GM12801 (cell line): ENCODE measurements around the gene NMB.

Experiments
- TF ChIP-seq, protein P1 (sequence below): IDR thresholded peaks from one replicate; pipeline ENCODE4 v1.5.1; 2011; ENCODE audit warnings: control low read depth; ENCODE audit not compliant: insufficient read length; ENCODE audit errors: extremely low read depth

The NMB gene

GRCh38 chr15:84689858-84690257, 31.9 kb upstream of the NMB start:
- TF ChIP-seq, protein P1, sequence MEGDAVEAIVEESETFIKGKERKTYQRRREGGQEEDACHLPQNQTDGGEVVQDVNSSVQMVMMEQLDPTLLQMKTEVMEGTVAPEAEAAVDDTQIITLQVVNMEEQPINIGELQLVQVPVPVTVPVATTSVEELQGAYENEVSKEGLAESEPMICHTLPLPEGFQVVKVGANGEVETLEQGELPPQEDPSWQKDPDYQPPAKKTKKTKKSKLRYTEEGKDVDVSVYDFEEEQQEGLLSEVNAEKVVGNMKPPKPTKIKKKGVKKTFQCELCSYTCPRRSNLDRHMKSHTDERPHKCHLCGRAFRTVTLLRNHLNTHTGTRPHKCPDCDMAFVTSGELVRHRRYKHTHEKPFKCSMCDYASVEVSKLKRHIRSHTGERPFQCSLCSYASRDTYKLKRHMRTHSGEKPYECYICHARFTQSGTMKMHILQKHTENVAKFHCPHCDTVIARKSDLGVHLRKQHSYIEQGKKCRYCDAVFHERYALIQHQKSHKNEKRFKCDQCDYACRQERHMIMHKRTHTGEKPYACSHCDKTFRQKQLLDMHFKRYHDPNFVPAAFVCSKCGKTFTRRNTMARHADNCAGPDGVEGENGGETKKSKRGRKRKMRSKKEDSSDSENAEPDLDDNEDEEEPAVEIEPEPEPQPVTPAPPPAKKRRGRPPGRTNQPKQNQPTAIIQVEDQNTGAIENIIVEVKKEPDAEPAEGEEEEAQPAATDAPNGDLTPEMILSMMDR, result no peak

DNA sequence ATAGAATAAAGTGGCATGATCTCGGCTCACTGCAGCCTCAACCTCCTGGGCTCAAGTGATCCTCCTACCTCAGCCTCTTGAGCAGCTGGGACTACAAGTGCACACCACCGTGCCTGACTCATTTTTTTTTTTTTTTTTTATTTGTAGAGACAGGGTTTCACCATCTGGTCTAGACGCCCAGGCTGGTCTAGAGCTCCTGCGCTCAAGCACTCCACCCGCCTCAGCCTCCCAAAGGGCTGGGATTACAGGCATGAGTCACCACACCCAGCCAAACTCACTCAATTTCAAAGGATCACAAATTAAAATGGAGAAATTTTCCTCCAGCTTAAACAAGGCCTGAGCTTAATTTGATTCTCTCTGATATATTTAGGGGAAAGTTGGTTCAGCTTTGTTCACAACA, 27.3 kb upstream of the NMB start:
- TF ChIP-seq, protein P1, result no peak

GRCh38 chr15:84684092-84684491, 26.1 kb upstream of the NMB start:
- TF ChIP-seq, protein P1, result no peak

GRCh38 chr15:84681831-84682230, 23.8 kb upstream of the NMB start:
- TF ChIP-seq, protein P1, result no peak

- TF ChIP-seq, protein P1, result no peak
Measured at GRCh38 chr15:84671211-84671610, 13.2 kb upstream of the NMB start.

DNA sequence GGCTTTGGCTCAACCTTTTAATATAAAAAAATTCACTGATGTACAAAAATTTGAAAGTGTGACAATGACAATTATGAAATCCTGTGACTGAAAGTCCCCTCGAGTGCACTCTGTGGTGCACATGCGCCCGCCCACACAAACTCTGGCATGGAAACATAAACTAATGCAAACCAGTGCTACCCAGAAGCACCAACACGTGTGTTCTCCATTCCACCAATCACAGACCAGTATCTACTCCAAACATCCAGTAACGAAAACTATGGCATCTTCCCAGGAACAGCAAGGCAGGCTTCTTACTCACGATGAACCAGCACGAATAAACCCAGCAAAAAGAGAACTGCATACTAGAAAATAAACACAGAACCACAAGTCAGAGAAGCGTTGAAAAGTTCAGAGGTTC, 11.7 kb upstream of the NMB start:
- TF ChIP-seq, protein P1, result no peak

DNA sequence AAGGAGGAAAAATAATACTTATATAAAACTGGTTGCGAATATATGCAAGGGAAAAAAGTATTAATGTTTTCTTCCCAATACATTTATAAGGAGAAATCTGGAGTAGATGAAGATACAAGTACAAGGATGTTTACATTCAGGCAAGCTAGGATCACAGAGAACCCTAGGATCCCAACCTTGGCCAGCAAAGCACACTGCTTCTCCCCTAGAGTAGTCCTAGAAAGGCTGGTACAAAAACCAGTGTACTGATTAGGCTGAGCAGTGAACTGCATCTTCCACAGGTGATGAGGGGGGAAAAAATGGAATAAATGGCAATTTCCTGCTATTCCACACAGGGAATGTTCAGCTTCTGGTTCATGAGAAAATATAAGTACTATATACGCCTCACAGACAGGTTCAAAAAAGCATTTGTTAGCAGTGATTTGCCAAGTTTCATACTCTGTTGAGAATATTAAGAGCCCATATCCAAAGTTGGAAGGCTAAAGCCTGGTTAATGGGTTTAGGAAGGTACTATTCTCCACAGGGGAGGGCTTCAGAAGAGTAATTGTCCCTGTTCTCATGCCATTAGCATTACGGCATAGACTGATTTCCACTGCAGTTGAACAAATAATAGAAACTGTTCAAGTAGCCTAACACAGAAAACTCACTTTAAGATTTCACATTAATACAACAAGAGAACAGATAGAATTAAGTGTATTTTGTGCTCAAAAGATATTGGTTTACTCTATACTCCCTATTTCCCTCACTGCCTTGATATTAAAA, 10.4 kb upstream of the NMB start:
- TF ChIP-seq, protein P1, result no peak
